Measurements from ENCODE around the gene MFN2.
"Not testable (repeated sequence)": the region's sequence is repeated elsewhere in the genome, so short reads cannot be mapped to it uniquely, and the experiment has no call there.

MFN2 gene

GRCh38 chr1:11979851-11980675 lies at the start of gene MFN2:
MFN2 (plus strand) TSS chr1:11980444; CDS start chr1:11989169, 8,725 bp downstream.
- peak; percentile 98 for DNase-seq

- DNase-seq, result no peak
Observed at GRCh38 chr1:11930571-11931445, 49.4 kb upstream of the MFN2 start.

- DNase-seq, result no peak
Observed at GRCh38 chr1:11931845-11932244, 48.4 kb upstream of the MFN2 start.

GRCh38 chr1:11934302-11935056 lies 45.8 kb upstream of the MFN2 start, which contains the start of gene PLOD1:
PLOD1 (plus strand) TSS chr1:11934717; CDS start chr1:11934780, 63 bp downstream.
- DNase-seq, result peak; percentile 94

- DNase-seq, result no peak
Observed at GRCh38 chr1:11935057-11935412, 45.2 kb upstream of the MFN2 start.

GRCh38 chr1:11935733-11936132 lies 44.5 kb upstream of the MFN2 start:
- DNase-seq, result not testable (repeated sequence)

GRCh38 chr1:11938722-11939526 lies 41.3 kb upstream of the MFN2 start:
- DNase-seq, result no peak

GRCh38 chr1:11939794-11940193 lies 40.5 kb upstream of the MFN2 start:
- not testable (repeated sequence) for DNase-seq

GRCh38 chr1:11940260-11940921 lies 39.9 kb upstream of the MFN2 start:
- DNase-seq, result no peak

GRCh38 chr1:11942280-11942679 lies 38.0 kb upstream of the MFN2 start:
- no peak for DNase-seq

GRCh38 chr1:11943619-11944018 lies 36.6 kb upstream of the MFN2 start:
- no peak for DNase-seq

GRCh38 chr1:11944358-11944931 lies 35.8 kb upstream of the MFN2 start:
- no peak for DNase-seq

- peak; percentile 35 for DNase-seq
Observed at GRCh38 chr1:11946647-11947046, 33.6 kb upstream of the MFN2 start.

GRCh38 chr1:11948822-11949458 lies 31.3 kb upstream of the MFN2 start:
- DNase-seq, result peak; percentile 40

GRCh38 chr1:11951901-11952300 lies 28.3 kb upstream of the MFN2 start:
- no peak for DNase-seq

- DNase-seq, result no peak
Observed at GRCh38 chr1:11952455-11953109, 27.7 kb upstream of the MFN2 start.

GRCh38 chr1:11955221-11955620 lies 25.0 kb upstream of the MFN2 start:
- DNase-seq, result no peak

- no peak for DNase-seq
Observed at GRCh38 chr1:11957398-11957797, 22.8 kb upstream of the MFN2 start.

- DNase-seq, result no peak
Observed at GRCh38 chr1:11957897-11958296, 22.3 kb upstream of the MFN2 start.

GRCh38 chr1:11960276-11960675 lies 20.0 kb upstream of the MFN2 start:
- DNase-seq, result no peak

Data from DMS53 (cell line).